Nephron (organoid): Measurements from ENCODE around the gene SLC4A8.

Source experiments
- H3K27ac Mint-ChIP-seq, 3 experiments: 2 replicates each; pipeline ENCODE4 v1.8.0; 2020; ENCODE audit warnings: mixed read lengths in 3 of 3, mild to moderate bottlenecking in 2 of 3, moderate library complexity in 1 of 3
- H3K27me3 Mint-ChIP-seq: 2 replicates; pipeline ENCODE4 v1.8.0; 2021; ENCODE audit warnings: low read depth, mild to moderate bottlenecking, moderate library complexity, mixed read lengths
- H3K36me3 Mint-ChIP-seq: 2 replicates; pipeline ENCODE4 v1.8.0; 2020; ENCODE audit warnings: low read depth, mixed read lengths
- H3K4me1 Mint-ChIP-seq: 2 replicates; pipeline ENCODE4 v1.8.0; 2020; ENCODE audit warnings: mixed read lengths
- H3K4me3 Mint-ChIP-seq, 3 experiments: 2 replicates each; pipeline ENCODE4 v1.8.0; 2020; ENCODE audit warnings: mild to moderate bottlenecking in 3 of 3, mixed read lengths in 3 of 3, moderate library complexity in 2 of 3
- H3K9me3 Mint-ChIP-seq: 2 replicates; pipeline ENCODE4 v1.8.0; 2020; ENCODE audit warnings: mixed read lengths
- TF ChIP-seq, protein P1 (sequence below), 3 experiments: fragments of 200-600 bp; sonication (generic); IDR thresholded peaks; one replicate each; pipeline ENCODE4 v1.5.0; 2021; ENCODE audit warnings: antibody characterized with exemption in 3 of 3; ENCODE audit not compliant: unreplicated experiment in 3 of 3

Gene SLC4A8

DNA sequence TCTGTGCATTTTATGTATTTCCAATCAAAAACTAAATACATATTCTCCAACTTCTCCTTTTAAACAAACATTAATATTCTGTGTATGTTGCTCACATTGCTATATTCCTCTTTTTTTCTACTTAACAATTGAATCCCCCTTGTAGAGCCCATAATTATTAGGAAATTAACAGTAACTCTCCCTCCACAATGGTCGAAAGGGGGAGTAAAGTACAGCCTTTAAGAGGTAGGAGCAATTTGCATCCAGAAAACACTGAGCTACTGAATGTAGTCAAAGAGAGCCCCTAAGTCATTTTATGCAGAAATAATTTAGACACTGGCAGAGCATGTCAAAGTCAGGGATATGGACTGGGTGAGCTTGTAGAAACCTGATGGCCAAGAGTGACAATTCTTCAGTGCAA is 109.2 kb downstream of the SLC4A8 start:
- H3K27me3 Mint-ChIP-seq, result peaks cover 42% of the 10 kb centered on the region
- TF ChIP-seq, protein P1, sequence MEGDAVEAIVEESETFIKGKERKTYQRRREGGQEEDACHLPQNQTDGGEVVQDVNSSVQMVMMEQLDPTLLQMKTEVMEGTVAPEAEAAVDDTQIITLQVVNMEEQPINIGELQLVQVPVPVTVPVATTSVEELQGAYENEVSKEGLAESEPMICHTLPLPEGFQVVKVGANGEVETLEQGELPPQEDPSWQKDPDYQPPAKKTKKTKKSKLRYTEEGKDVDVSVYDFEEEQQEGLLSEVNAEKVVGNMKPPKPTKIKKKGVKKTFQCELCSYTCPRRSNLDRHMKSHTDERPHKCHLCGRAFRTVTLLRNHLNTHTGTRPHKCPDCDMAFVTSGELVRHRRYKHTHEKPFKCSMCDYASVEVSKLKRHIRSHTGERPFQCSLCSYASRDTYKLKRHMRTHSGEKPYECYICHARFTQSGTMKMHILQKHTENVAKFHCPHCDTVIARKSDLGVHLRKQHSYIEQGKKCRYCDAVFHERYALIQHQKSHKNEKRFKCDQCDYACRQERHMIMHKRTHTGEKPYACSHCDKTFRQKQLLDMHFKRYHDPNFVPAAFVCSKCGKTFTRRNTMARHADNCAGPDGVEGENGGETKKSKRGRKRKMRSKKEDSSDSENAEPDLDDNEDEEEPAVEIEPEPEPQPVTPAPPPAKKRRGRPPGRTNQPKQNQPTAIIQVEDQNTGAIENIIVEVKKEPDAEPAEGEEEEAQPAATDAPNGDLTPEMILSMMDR (IDR thresholded peaks at IDR 0.05; ENCODE audit: unreplicated experiment in 3 of 3), result peak; percentile 16 to 21 (median 20)
- no peaks in the 10 kb centered on the region for H3K9me3 Mint-ChIP-seq
- no peaks in the 10 kb centered on the region for H3K36me3 Mint-ChIP-seq
- H3K4me1 Mint-ChIP-seq, result peaks cover 4% of the 10 kb centered on the region
- H3K27ac Mint-ChIP-seq, result no peak overlapping the region
- no peak overlapping the region for H3K4me3 Mint-ChIP-seq

DNA sequence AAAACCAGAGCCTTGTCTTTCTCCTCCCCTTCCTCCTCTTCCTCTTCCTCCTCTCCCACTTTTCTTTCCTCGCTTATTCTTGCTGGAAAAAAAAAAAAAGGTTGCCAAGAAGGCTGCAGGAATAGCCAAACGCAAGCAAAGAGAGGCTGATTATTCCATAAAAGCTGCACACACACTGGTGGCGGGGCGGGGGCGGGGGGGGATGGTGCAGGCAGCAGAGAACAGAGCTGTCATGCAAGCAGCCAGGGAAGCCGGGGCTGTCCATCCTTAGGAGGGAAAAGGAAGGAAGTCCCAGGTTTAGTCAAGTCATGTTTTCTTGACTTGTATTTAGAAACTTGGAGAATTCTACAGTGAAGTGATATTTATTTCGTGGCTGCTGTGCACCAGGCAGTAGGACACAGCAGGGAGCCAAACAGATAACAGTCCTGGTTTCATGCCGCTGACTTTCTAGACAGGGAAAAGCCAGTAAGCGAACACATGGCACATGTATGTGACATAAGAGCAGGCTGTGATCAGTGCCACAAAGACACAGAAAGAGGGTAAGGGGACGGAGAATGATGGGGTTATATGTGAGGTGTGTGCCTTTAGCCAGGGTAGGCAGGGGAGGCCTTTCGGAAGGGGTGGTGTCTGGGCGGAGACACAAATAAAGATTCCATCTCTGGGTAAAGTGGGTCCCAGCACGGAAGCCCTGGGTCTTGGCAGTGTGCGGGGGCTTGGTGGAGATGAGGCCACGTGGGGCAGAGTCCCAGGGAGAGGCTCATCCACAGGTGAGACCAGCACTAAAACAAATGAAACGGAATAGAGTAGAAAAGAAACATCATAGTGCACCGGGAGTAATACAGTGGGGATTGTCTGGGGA is 109.8 kb downstream of the SLC4A8 start:
- Mint-ChIP-seq H3K27me3 (peaks cover 42% of the 10 kb centered on the region), H3K4me1 (peaks cover 4% of the 10 kb centered on the region), H3K9me3 (no peaks in the 10 kb centered on the region), H3K36me3 (no peaks in the 10 kb centered on the region), H3K27ac (no peak overlapping the region), H3K4me3 (no peak overlapping the region)
- TF ChIP-seq, protein P1 (IDR thresholded peaks at IDR 0.05; ENCODE audit: unreplicated experiment in 3 of 3), result no peak

DNA sequence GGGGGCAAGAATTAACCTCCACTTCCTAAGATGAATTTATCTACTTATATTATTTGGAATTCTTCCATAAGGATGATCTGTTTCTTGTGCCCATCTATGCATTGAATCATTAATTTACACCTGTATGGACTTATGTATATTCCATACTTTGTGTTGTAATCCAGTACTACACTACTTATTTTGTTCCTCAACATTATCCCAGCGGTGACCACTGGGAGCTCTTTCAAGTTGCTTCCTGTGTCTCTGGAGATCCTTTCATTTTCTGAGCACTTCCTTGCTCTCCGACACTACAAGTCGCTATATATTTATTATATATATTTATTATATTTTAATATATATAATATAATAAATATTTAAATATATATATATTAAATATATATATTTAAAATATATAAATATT is 111.5 kb downstream of the SLC4A8 start:
- Mint-ChIP-seq H3K27ac (no peak overlapping the region), H3K4me3 (no peak overlapping the region), H3K36me3 (no peaks in the 10 kb centered on the region), H3K9me3 (no peaks in the 10 kb centered on the region), H3K4me1 (peaks cover 4% of the 10 kb centered on the region), H3K27me3 (peaks cover 48% of the 10 kb centered on the region)
- TF ChIP-seq, protein P1 (IDR thresholded peaks at IDR 0.05; ENCODE audit: unreplicated experiment in 3 of 3), result peak in 1 of 3 experiments; percentile 12

DNA sequence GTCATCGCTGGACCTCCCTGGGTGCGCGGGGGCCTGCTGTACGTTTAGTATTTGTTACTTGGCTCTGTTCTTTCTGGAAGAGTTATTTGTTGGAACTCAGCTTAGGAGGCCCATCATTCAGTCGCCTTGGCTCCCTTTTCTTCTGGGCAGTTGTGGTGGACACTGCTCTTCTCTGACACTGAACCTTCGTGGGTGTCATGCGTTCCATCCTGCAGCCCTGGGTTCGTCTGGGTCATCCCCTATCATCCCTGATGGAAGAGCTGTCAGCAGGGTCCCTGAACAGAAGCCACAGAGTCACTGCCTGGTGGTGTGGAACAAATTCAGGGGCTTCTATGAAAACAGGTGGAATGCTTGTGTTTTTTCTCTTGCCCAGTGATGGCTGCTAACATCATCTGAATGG is 113.5 kb downstream of the SLC4A8 start:
- H3K36me3 Mint-ChIP-seq, result no peaks in the 10 kb centered on the region
- H3K27ac Mint-ChIP-seq, result no peak overlapping the region
- H3K9me3 Mint-ChIP-seq, result no peaks in the 10 kb centered on the region
- no peaks in the 10 kb centered on the region for H3K4me1 Mint-ChIP-seq
- H3K4me3 Mint-ChIP-seq, result no peak overlapping the region
- TF ChIP-seq, protein P1 (IDR thresholded peaks at IDR 0.05; ENCODE audit: unreplicated experiment in 3 of 3), result no peak
- peaks cover 50% of the 10 kb centered on the region for H3K27me3 Mint-ChIP-seq

DNA sequence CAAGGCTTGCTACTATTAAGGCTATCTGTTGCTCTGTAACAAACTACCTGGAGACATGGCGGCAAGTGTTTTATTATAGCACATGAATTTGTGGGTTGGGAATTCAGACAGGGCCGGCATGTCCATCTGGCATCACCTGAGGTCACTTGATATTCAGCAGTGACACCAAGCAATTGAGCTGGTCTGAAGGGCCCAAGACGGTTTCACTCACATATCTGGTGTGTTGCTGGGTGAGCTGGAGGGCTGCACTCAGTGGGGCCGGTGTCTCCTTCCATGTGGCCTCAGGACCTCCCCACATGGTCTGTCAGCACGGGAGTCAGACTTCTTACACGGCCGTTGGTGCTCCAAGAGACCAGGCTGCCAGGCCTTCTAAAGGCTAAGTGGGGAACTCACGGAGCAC is 114.0 kb downstream of the SLC4A8 start:
- no peaks in the 10 kb centered on the region for H3K9me3 Mint-ChIP-seq
- no peak overlapping the region for H3K27ac Mint-ChIP-seq
- H3K36me3 Mint-ChIP-seq, result no peaks in the 10 kb centered on the region
- peaks cover 52% of the 10 kb centered on the region for H3K27me3 Mint-ChIP-seq
- H3K4me1 Mint-ChIP-seq, result no peaks in the 10 kb centered on the region
- no peak overlapping the region for H3K4me3 Mint-ChIP-seq
- TF ChIP-seq, protein P1 (IDR thresholded peaks at IDR 0.05; ENCODE audit: unreplicated experiment in 3 of 3), result no peak

DNA sequence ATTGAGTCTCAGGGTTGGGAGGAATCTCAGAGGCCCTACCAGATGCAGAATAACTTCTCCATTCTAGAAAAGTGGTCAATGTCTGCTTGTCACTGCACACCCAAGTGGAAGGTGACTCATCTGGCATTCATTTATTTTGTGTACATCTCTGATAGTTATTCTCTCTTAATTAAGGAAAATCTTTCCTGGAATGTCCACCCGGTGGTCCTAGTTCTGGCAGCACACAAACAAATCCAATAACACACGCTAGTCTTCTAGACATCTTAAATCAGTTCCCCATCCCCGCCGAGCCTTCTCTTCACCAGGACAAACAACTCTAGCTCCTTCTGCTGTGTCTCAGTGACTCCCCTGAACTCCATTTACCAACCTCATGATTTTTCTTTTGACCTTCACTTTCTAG is 116.4 kb downstream of the SLC4A8 start:
- H3K27ac Mint-ChIP-seq, result no peak overlapping the region
- no peak overlapping the region for H3K4me3 Mint-ChIP-seq
- H3K4me1 Mint-ChIP-seq, result no peaks in the 10 kb centered on the region
- H3K27me3 Mint-ChIP-seq, result peaks cover 46% of the 10 kb centered on the region
- H3K36me3 Mint-ChIP-seq, result no peaks in the 10 kb centered on the region
- peaks cover 2% of the 10 kb centered on the region for H3K9me3 Mint-ChIP-seq
- TF ChIP-seq, protein P1 (IDR thresholded peaks at IDR 0.05; ENCODE audit: unreplicated experiment in 3 of 3), result no peak
